HEK293T (cell line): ENCODE measurements around the gene CALML3.

Experiments
- ARNT ChIP-seq: fragments of 450-650 bp; IDR thresholded peaks from 2 replicates; pipeline ENCODE4 v1.6.1; 2017; ENCODE audit warnings: mild to moderate bottlenecking
- FOXM1 ChIP-seq: fragments of 450-650 bp; IDR thresholded peaks from 2 replicates; pipeline ENCODE4 v1.6.1; 2017; ENCODE audit warnings: mild to moderate bottlenecking, borderline replicate concordance
- LEF1 ChIP-seq: fragments of 450-650 bp; IDR thresholded peaks from 2 replicates; pipeline ENCODE4 v1.6.1; 2017; ENCODE audit warnings: mild to moderate bottlenecking, borderline replicate concordance
- PKNOX1 ChIP-seq: fragments of 450-650 bp; IDR thresholded peaks from 2 replicates; pipeline ENCODE4 v1.6.1; 2016
- SP1 ChIP-seq: fragments of 450-650 bp; IDR thresholded peaks from 2 replicates; pipeline ENCODE4 v1.6.1; 2017

DNA sequence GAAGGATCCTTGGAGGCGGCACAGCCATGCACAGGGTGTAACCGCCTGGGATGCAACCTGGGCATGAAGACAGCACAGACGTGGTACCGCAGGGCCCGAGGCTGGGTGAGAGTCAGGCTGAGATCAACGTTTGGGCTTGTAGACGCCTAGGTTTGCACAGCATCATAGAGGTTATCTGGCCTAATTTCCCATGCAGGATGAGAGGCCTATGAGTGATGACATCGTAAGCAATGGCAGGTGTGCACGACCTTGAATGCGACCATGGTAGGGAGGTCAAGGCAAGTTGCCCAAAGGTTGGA lies 7.5 kb downstream of the CALML3 start:
- TF ChIP-seq LEF1 (no peak), SP1 (no peak), PKNOX1 (no peak), FOXM1 (no peak), ARNT (no peak)
